Fibroblast of lung (primary cell): ENCODE results near the gene NDUFAF2.

Experiments
- EZH2 ChIP-seq: IDR thresholded peaks from 2 replicates; pipeline ENCODE4 v1.5.1; 2012; ENCODE audit warnings: low read length, control low read depth, mild to moderate bottlenecking; ENCODE audit errors: missing control alignments
- TF ChIP-seq, protein P1 (sequence below), 2 donors: IDR thresholded peaks in 1 of 2; conservative IDR thresholded peaks in 1 of 2; 1 replicate in 1 of 2; 2 replicates in 1 of 2; pipeline ENCODE4 v1.5.1; 2011 to 2012; ENCODE audit warnings: low read length in 2 of 2, control low read depth in 1 of 2, inconsistent platforms in 1 of 2, low read depth in 1 of 2, mild to moderate bottlenecking in 1 of 2

DNA sequence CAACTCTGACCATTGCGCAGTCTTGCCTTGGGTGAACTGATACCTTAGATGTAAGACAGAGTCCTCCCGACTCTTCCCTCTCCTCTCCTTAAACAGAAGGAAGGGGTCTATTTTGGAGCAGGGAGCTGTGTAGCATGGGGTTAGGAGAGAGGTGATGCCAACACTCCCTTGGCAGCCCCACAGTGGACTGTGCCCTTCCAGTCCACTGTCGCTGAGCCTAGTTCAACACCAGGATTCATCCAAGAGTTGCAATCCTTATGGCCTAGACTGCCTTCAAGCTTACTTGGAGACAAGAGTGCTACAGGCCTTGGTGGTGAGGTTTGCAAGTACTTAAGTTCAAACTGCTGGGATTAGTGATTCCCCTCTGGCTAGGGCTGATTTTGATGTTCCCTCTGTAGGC, 51.4 kb downstream of the NDUFAF2 start:
- TF ChIP-seq, protein P1, sequence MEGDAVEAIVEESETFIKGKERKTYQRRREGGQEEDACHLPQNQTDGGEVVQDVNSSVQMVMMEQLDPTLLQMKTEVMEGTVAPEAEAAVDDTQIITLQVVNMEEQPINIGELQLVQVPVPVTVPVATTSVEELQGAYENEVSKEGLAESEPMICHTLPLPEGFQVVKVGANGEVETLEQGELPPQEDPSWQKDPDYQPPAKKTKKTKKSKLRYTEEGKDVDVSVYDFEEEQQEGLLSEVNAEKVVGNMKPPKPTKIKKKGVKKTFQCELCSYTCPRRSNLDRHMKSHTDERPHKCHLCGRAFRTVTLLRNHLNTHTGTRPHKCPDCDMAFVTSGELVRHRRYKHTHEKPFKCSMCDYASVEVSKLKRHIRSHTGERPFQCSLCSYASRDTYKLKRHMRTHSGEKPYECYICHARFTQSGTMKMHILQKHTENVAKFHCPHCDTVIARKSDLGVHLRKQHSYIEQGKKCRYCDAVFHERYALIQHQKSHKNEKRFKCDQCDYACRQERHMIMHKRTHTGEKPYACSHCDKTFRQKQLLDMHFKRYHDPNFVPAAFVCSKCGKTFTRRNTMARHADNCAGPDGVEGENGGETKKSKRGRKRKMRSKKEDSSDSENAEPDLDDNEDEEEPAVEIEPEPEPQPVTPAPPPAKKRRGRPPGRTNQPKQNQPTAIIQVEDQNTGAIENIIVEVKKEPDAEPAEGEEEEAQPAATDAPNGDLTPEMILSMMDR (conservative IDR thresholded peaks at IDR 0.05 in 1 of 2, IDR thresholded peaks at IDR 0.05 in 1 of 2; ENCODE audit: low read depth in 1 of 2, low read length in 2 of 2), result no peak
- TF ChIP-seq EZH2, result no peak
